SK-N-SH treated with all-trans-retinoic acid at 6 μM for 48 hours (cell line): Measurements from ENCODE around the gene NIT2.

ENCODE experiments used
- ARNTL ChIP-seq: fragments of 450-650 bp; formaldehyde crosslinking; IDR thresholded peaks from 2 replicates; pipeline ENCODE4 v1.5.0; 2020; ENCODE audit warnings: low read depth, mild to moderate bottlenecking, moderate library complexity, borderline replicate concordance
- BACH2 ChIP-seq: fragments of 250-450 bp; sonication (Bioruptor Pico); IDR thresholded peaks from 2 replicates; pipeline ENCODE4 v1.9.0; 2021; ENCODE audit warnings: mild to moderate bottlenecking, borderline replicate concordance
- CSRNP3 ChIP-seq: fragments of 250-450 bp; sonication (Bioruptor Pico); IDR thresholded peaks from 2 replicates; pipeline ENCODE4 v1.5.1; 2021; ENCODE audit warnings: mild to moderate bottlenecking, moderate library complexity
- GLIS3 ChIP-seq: fragments of 250-450 bp; sonication (Bioruptor Pico); IDR thresholded peaks from 2 replicates; pipeline ENCODE4 v1.5.0; 2020; ENCODE audit warnings: mild to moderate bottlenecking, moderate library complexity
- OSR1 ChIP-seq: fragments of 250-450 bp; sonication (Bioruptor Pico); IDR thresholded peaks from 2 replicates; pipeline ENCODE4 v1.8.0; 2022; ENCODE audit warnings: moderate library complexity, mild to moderate bottlenecking, inconsistent platforms
- RARB ChIP-seq: fragments of 250-450 bp; sonication (Bioruptor Pico); IDR thresholded peaks from 2 replicates; pipeline ENCODE4 v1.8.0; 2021; ENCODE audit warnings: mild to moderate bottlenecking, moderate library complexity
- SNAI2 ChIP-seq: fragments of 250-450 bp; sonication (Bioruptor Pico); IDR thresholded peaks from 2 replicates; pipeline ENCODE4 v1.5.0; 2020; ENCODE audit warnings: mild to moderate bottlenecking, moderate library complexity
- TOX ChIP-seq: fragments of 250-450 bp; sonication (Bioruptor Pico); IDR thresholded peaks from 2 replicates; pipeline ENCODE4 v1.8.0; 2021; ENCODE audit warnings: mild to moderate bottlenecking, moderate library complexity, borderline replicate concordance
- ZC3H10 ChIP-seq: fragments of 250-450 bp; sonication (Bioruptor Pico); IDR thresholded peaks from 2 replicates; pipeline ENCODE4 v1.5.1; 2021; ENCODE audit warnings: mild to moderate bottlenecking, moderate library complexity
- ZFP30 ChIP-seq: fragments of 450-650 bp; formaldehyde crosslinking; IDR thresholded peaks from 2 replicates; pipeline ENCODE4 v1.5.0; 2022; ENCODE audit warnings: mild to moderate bottlenecking, moderate library complexity
- TF ChIP-seq, protein P1 (sequence below): fragments of 250-450 bp; sonication (Bioruptor Pico); IDR thresholded peaks from 2 replicates; pipeline ENCODE4 v1.8.0; 2020; ENCODE audit warnings: mild to moderate bottlenecking, moderate library complexity, borderline replicate concordance

- TF ChIP-seq, protein P1, sequence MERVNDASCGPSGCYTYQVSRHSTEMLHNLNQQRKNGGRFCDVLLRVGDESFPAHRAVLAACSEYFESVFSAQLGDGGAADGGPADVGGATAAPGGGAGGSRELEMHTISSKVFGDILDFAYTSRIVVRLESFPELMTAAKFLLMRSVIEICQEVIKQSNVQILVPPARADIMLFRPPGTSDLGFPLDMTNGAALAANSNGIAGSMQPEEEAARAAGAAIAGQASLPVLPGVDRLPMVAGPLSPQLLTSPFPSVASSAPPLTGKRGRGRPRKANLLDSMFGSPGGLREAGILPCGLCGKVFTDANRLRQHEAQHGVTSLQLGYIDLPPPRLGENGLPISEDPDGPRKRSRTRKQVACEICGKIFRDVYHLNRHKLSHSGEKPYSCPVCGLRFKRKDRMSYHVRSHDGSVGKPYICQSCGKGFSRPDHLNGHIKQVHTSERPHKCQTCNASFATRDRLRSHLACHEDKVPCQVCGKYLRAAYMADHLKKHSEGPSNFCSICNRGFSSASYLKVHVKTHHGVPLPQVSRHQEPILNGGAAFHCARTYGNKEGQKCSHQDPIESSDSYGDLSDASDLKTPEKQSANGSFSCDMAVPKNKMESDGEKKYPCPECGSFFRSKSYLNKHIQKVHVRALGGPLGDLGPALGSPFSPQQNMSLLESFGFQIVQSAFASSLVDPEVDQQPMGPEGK (CRISPR knock-in tag) = no peak
- TF ChIP-seq ZC3H10 (CRISPR knock-in tag) (no peak), ARNTL (CRISPR knock-in tag) (no peak), CSRNP3 (CRISPR knock-in tag) (no peak), OSR1 (no peak), SNAI2 (no peak), TOX (no peak), GLIS3 (no peak), ZFP30 (CRISPR knock-in tag) (no peak), RARB (CRISPR knock-in tag) (no peak), BACH2 (CRISPR knock-in tag) (no peak)
Observed at GRCh38 chr3:100338911-100339310, 4.4 kb downstream of the NIT2 start.
